HG02981 (cell line): Measurements from ENCODE around the gene PTN.
"Not testable (repeated sequence)": the region's sequence is repeated elsewhere in the genome, so short reads cannot be mapped to it uniquely, and the experiment has no call there.

Source experiments
- ATAC-seq: cut with Tn5 transposase; IDR thresholded peaks from one replicate; pipeline ENCODE4 v1.9.1; 2021; ENCODE audit warnings: mild to moderate bottlenecking, moderate library complexity; ENCODE audit not compliant: unreplicated experiment

The PTN gene

GRCh38 chr7:137268001-137268865, 75.3 kb downstream of the PTN start:
- ATAC-seq: not testable (repeated sequence)

- ATAC-seq: no peak
These were observed 76.8 kb downstream of the PTN start for GRCh38 chr7:137266764-137267163.

GRCh38 chr7:137265480-137265879, 78.1 kb downstream of the PTN start:
- ATAC-seq: not testable (repeated sequence)

- ATAC-seq: no peak
These were observed 80.9 kb downstream of the PTN start for GRCh38 chr7:137262599-137262998.

- no peak for ATAC-seq
These were observed 85.0 kb downstream of the PTN start for GRCh38 chr7:137258552-137258951.

GRCh38 chr7:137254766-137255165, 88.8 kb downstream of the PTN start:
- no peak for ATAC-seq

GRCh38 chr7:137245890-137246289, 97.6 kb downstream of the PTN start:
- no peak for ATAC-seq

GRCh38 chr7:137245186-137245585, 98.3 kb downstream of the PTN start:
- ATAC-seq: no peak

- no peak for ATAC-seq
These were observed 99.8 kb downstream of the PTN start for GRCh38 chr7:137243741-137244140.

- no peak for ATAC-seq
These were observed 100.9 kb downstream of the PTN start for GRCh38 chr7:137242616-137243015.

- ATAC-seq: no peak
These were observed 101.7 kb downstream of the PTN start for GRCh38 chr7:137241655-137242360.

GRCh38 chr7:137239186-137239585, 104.3 kb downstream of the PTN start:
- ATAC-seq: not testable (repeated sequence)

- no peak for ATAC-seq
These were observed 108.1 kb downstream of the PTN start for GRCh38 chr7:137235434-137235833.

- ATAC-seq: no peak
These were observed 112.4 kb downstream of the PTN start for GRCh38 chr7:137231167-137231566.

- no peak for ATAC-seq
These were observed 122.1 kb downstream of the PTN start for GRCh38 chr7:137221467-137221866.

- ATAC-seq: no peak
These were observed 129.8 kb downstream of the PTN start for GRCh38 chr7:137213744-137214143.

- ATAC-seq: no peak
These were observed 134.2 kb downstream of the PTN start for GRCh38 chr7:137209151-137209817.

- no peak for ATAC-seq
These were observed 136.8 kb downstream of the PTN start for GRCh38 chr7:137206770-137207169.

- ATAC-seq: no peak
These were observed 139.3 kb downstream of the PTN start for GRCh38 chr7:137204246-137204645.

GRCh38 chr7:137203351-137203750, 140.2 kb downstream of the PTN start:
- ATAC-seq: no peak

GRCh38 chr7:137196648-137197047, 146.9 kb downstream of the PTN start:
- ATAC-seq: no peak

GRCh38 chr7:137195996-137196395, 147.5 kb downstream of the PTN start:
- no peak for ATAC-seq
